Stimulated activated CD4-positive, alpha-beta T cell treated with anti-CD3 and anti-CD28 coated beads, Interleukin-1b, Interleukin-23, amount 100 ng/mL, for 4 hours (primary cell): ENCODE measurements around the gene BCL2.

Experiments used
- DNase-seq, 2 donors: peaks; one replicate each; pipeline ENCODE4 v3.0.0-alpha.2; 2020; ENCODE audit warnings: low read depth in 2 of 2

Gene BCL2

GRCh38 chr18:63286926-63287325, 32.6 kb downstream of the BCL2 start:
- DNase-seq: no peak

GRCh38 chr18:63284827-63285733, 34.5 kb downstream of the BCL2 start:
- DNase-seq: no peak

GRCh38 chr18:63284173-63284799, 35.3 kb downstream of the BCL2 start:
- no peak for DNase-seq

- no peak for DNase-seq
Measured at GRCh38 chr18:63283305-63284094, 36.1 kb downstream of the BCL2 start.

GRCh38 chr18:63282793-63283192, 36.8 kb downstream of the BCL2 start:
- DNase-seq: no peak

GRCh38 chr18:63273222-63273927, 46.2 kb downstream of the BCL2 start:
- no peak for DNase-seq

GRCh38 chr18:63272638-63273037, 46.9 kb downstream of the BCL2 start:
- DNase-seq: no peak

GRCh38 chr18:63271881-63272299, 47.7 kb downstream of the BCL2 start:
- no peak for DNase-seq

GRCh38 chr18:63271148-63271547, 48.4 kb downstream of the BCL2 start:
- DNase-seq: no peak

GRCh38 chr18:63267975-63268721, 51.4 kb downstream of the BCL2 start:
- DNase-seq: no peak

- DNase-seq: no peak
Measured at GRCh38 chr18:63266888-63267790, 52.4 kb downstream of the BCL2 start.

GRCh38 chr18:63265326-63265725, 54.2 kb downstream of the BCL2 start:
- DNase-seq: no peak

- no peak for DNase-seq
Measured at GRCh38 chr18:63264871-63265270, 54.7 kb downstream of the BCL2 start.

- no peak for DNase-seq
Measured at GRCh38 chr18:63263444-63263843, 56.1 kb downstream of the BCL2 start.

- no peak for DNase-seq
Measured at GRCh38 chr18:63262369-63263335, 56.9 kb downstream of the BCL2 start.

- no peak for DNase-seq
Measured at GRCh38 chr18:63261029-63261428, 58.5 kb downstream of the BCL2 start.

- DNase-seq: no peak
Measured at GRCh38 chr18:63260380-63260754, 59.2 kb downstream of the BCL2 start.

- no peak for DNase-seq
Measured at GRCh38 chr18:63259567-63260379, 59.8 kb downstream of the BCL2 start.
